Psoas muscle (tissue), 8 donors: ENCODE results near the gene LCP2. TPM values are rescaled to one million over a fixed set of nuclear protein-coding genes. Genes with fewer than 3 reads are reported as not detected.

Source experiments
- ATAC-seq, 4 donors: fragments of 200-7000 bp; cut with Tn5 transposase; one replicate each; pipeline ENCODE4 v1.9.1; 2020; ENCODE audit warnings: moderate library complexity in 3 of 4, mild to moderate bottlenecking in 2 of 4
- DNase-seq, 2 donors: peaks; one replicate each; pipeline ENCODE4 v3.0.0-alpha.2; 2020
- H3K27ac ChIP-seq: fragments of 200-600 bp; one replicate; pipeline ENCODE4 v1.8.0; 2022
- H3K27me3 ChIP-seq, 3 donors: fragments of 200-600 bp in 1 of 3; one replicate each; pipeline versions ENCODE4 v1.6.1 to v1.8.0; 2013 to 2022; ENCODE audit warnings: low read length in 2 of 3, mild to moderate bottlenecking in 2 of 3, moderate library complexity in 1 of 3; ENCODE audit not compliant: insufficient read depth in 3 of 3
- H3K36me3 ChIP-seq, 2 donors: fragments of 200-600 bp in 1 of 2; one replicate each; pipeline versions ENCODE4 v1.6.1 to v1.8.0; 2013 to 2022; ENCODE audit warnings: low read depth in 1 of 2, mild to moderate bottlenecking in 1 of 2, moderate library complexity in 1 of 2; ENCODE audit not compliant: insufficient read depth in 1 of 2
- H3K4me1 ChIP-seq: fragments of 200-600 bp; one replicate; pipeline ENCODE4 v1.8.0; 2022
- H3K4me3 ChIP-seq: fragments of 200-600 bp; one replicate; pipeline ENCODE4 v1.8.0; 2022; ENCODE audit warnings: mild to moderate bottlenecking
- H3K9me3 ChIP-seq: fragments of 200-600 bp; one replicate; pipeline ENCODE4 v1.8.0; 2022
- WGBS, 3 donors: extraction: QIAGEN DNeasy Blood & Tissue Kit; methylation state at CpG; one replicate each; pipeline versions ENCODE4 v1.1.6 to v1.1.7; 2013; 5-methylcytosine and 5-hydroxymethylcytosine counted together
- intact Hi-C, 2 donors: fragments of 100-400 bp; cut with DNase I; formaldehyde crosslinking; loops; one replicate each; pipeline versions ENCODE4 v1.11.0 to v1.14.2; 2022
- polyA plus RNA-seq, 3 donors: library from polyadenylated mRNA; stranded (reverse); fragments of 200-250 nt; gene quantifications; one replicate each; pipeline ENCODE4 v1.2.3, GENCODE V29; 2013
- total RNA-seq, 4 donors: library from RNA; stranded (reverse); fragmentation: NEBNext Ultra II Directional in 2 of 4; extraction: Animal tissue kit (Norgen Biotek cat#: 25700) in 2 of 4; gene quantifications; one replicate each; pipeline versions ENCODE4 v1.2.1 to v1.2.4, GENCODE V29; 2021 to 2023
- TF ChIP-seq, protein P1 (sequence below): fragments of 200-600 bp; IDR thresholded peaks from one replicate; pipeline ENCODE4 v1.8.0; 2022; ENCODE audit warnings: antibody characterized with exemption
- donor health status: healthy with polysubstance abuse.
- donor health status: DM: no; HTN: no; CAD: no; lungs with moderate emphysema.
- donor health status: Bipolar disorder and iron deficiency.
- donor health status: healthy.
- donor health status: DM: yes; HTN: yes; CAD: no.
- donor health status: DM: no; HTN: no; CAD: no.
- donor health status: DM: no; HTN: no; CAD: no.
- donor health status: DM: yes; HTN: yes; CAD: no.

LCP2 gene
- total and polyA plus RNA-seq, 7 donors = 0.76 to 6.0 (median 4.2) TPM

DNA sequence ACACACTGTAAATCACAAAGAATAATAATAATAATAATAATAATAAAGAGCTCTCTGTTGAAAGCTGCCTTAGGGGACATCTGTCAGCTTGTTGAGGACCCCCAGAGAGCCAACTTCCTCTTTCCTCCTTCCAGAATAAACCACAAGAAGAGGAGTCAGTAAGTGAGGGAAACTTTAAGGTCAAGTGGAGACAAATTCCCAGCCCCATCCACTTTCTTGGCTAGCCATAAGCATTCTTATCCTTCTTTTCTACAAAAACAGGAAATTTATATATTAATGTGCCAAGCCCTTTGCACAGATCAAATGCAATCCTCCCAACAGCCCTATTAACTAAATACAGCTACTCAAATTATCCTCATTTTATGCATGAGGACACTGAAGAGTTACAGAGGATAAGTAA, 74.2 kb downstream of the LCP2 start:
- Histone ChIP-seq H3K4me3 (no peak overlapping the region), H3K27ac (no peak overlapping the region), H3K9me3 (no peaks in the 10 kb centered on the region), H3K4me1 (no peaks in the 10 kb centered on the region), H3K36me3 (no peaks in the 10 kb centered on the region), H3K27me3 (no peaks in the 10 kb centered on the region)
- ATAC-seq (no peak), DNase-seq (no peak)
- TF ChIP-seq, protein P1, sequence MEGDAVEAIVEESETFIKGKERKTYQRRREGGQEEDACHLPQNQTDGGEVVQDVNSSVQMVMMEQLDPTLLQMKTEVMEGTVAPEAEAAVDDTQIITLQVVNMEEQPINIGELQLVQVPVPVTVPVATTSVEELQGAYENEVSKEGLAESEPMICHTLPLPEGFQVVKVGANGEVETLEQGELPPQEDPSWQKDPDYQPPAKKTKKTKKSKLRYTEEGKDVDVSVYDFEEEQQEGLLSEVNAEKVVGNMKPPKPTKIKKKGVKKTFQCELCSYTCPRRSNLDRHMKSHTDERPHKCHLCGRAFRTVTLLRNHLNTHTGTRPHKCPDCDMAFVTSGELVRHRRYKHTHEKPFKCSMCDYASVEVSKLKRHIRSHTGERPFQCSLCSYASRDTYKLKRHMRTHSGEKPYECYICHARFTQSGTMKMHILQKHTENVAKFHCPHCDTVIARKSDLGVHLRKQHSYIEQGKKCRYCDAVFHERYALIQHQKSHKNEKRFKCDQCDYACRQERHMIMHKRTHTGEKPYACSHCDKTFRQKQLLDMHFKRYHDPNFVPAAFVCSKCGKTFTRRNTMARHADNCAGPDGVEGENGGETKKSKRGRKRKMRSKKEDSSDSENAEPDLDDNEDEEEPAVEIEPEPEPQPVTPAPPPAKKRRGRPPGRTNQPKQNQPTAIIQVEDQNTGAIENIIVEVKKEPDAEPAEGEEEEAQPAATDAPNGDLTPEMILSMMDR = no peak
- intact Hi-C loops = loop anchor here in 1 of 2 donors (5.0 kb wide), 1 partner anchor 209 kb away; no protein-coding TSS in a partner anchor

DNA sequence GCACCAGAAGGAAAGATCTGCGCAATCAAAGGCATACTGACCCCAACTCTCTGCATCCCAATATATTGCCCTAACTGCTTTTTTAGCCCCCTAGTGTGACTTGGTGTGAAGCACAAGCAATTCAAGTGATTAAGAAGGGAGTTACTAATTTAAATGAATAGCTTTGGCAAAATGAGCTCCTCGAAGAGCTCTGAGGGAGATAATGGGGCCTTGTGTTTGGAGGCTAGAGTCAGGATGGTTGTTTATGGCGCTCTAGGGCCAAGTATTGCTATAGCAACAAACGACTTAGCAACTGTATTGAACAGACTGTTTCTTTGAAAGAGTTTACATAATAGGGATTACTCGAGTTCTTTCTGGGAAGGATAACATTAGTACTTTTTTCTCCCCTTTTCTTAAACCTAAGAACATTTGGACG, 76.2 kb downstream of the LCP2 start:
- intact Hi-C loops = loop anchor here in 1 of 2 donors (5.0 kb wide), 1 partner anchor 211 kb away; no protein-coding TSS in a partner anchor
- WGBS, 3 donors = 48 to 58% (median 56%) methylated on average over 6 of the region's 6 CpGs
- Histone ChIP-seq H3K27me3 (no peaks in the 10 kb centered on the region), H3K27ac (no peak overlapping the region), H3K9me3 (no peaks in the 10 kb centered on the region), H3K36me3 (no peaks in the 10 kb centered on the region), H3K4me3 (no peak overlapping the region), H3K4me1 (no peaks in the 10 kb centered on the region)
- TF ChIP-seq, protein P1 = no peak
- DNase-seq (no peak), ATAC-seq (no peak)

GRCh38 chr5:170220191-170220590, 77.4 kb downstream of the LCP2 start:
- no peak overlapping the region for H3K27ac ChIP-seq
- 74 to 79% (median 78%) methylated on average over 2 of the region's 2 CpGs for WGBS, 3 donors
- no peaks in the 10 kb centered on the region for H3K4me1 ChIP-seq
- TF ChIP-seq, protein P1 = no peak
- H3K27me3 ChIP-seq = no peaks in the 10 kb centered on the region
- no peaks in the 10 kb centered on the region for H3K9me3 ChIP-seq
- no peak overlapping the region for H3K4me3 ChIP-seq
- no peak for DNase-seq
- intact Hi-C loops = loop anchor here in 1 of 2 donors (5.0 kb wide), 1 partner anchor 212 kb away; no protein-coding TSS in a partner anchor
- no peak for ATAC-seq
- no peaks in the 10 kb centered on the region for H3K36me3 ChIP-seq

GRCh38 chr5:170219615-170220014, 78.0 kb downstream of the LCP2 start:
- TF ChIP-seq, protein P1 = no peak
- DNase-seq (no peak), ATAC-seq (no peak)
- intact Hi-C loops = loop anchor here in 1 of 2 donors (5.0 kb wide), 1 partner anchor 213 kb away; no protein-coding TSS in a partner anchor
- WGBS, 3 donors = 48 to 61% (median 53%) methylated on average over 2 of the region's 2 CpGs
- Histone ChIP-seq H3K36me3 (no peaks in the 10 kb centered on the region), H3K4me1 (no peaks in the 10 kb centered on the region), H3K9me3 (no peaks in the 10 kb centered on the region), H3K27ac (no peak overlapping the region), H3K4me3 (no peak overlapping the region), H3K27me3 (no peaks in the 10 kb centered on the region)

- TF ChIP-seq, protein P1 = no peak
- H3K36me3 ChIP-seq = no peaks in the 10 kb centered on the region
- 31 to 57% (median 54%) methylated on average over 1 of the region's 1 CpG for WGBS, 3 donors
- H3K27ac ChIP-seq = no peak overlapping the region
- H3K4me3 ChIP-seq = no peak overlapping the region
- no peaks in the 10 kb centered on the region for H3K9me3 ChIP-seq
- no peaks in the 10 kb centered on the region for H3K4me1 ChIP-seq
- DNase-seq = no peak
- intact Hi-C loops = no loop called here
- no peak for ATAC-seq
- H3K27me3 ChIP-seq = no peaks in the 10 kb centered on the region
These were observed 78.9 kb downstream of the LCP2 start for GRCh38 chr5:170218726-170219125.
